HL-60/S4 treated with retinoic acid at 250 ng/mL for 4 days and 3 days (cell line): ENCODE data around the gene SRCIN1.

Experiments used
- in situ Hi-C: fragments of 300-500 bp; cut with MboI; formaldehyde crosslinking; loops from 2 replicates; pipeline ENCODE4 v1.7.0; 2022; ENCODE audit warnings: low sequenced_read_pairs

The SRCIN1 gene

GRCh38 chr17:38491346-38492066 is 114.2 kb downstream of the SRCIN1 start:
- in situ Hi-C loops: loop anchor here (5.0 to 25.0 kb wide), 2 partner anchors 154 to 176 kb away; partner anchors contain the start of gene GPR179

GRCh38 chr17:38489774-38490173 is 116.0 kb downstream of the SRCIN1 start:
- in situ Hi-C loops: loop anchor here (5.0 to 25.0 kb wide), 2 partner anchors 152 to 178 kb away; partner anchors contain the start of gene GPR179

- in situ Hi-C loops: loop anchor here (25.0 kb wide), 1 partner anchor 148 kb away; the partner anchor contains the start of gene GPR179
Observed at GRCh38 chr17:38485681-38486298, 120.0 kb downstream of the SRCIN1 start.

GRCh38 chr17:38485146-38485468 is 120.6 kb downstream of the SRCIN1 start:
- in situ Hi-C loops: loop anchor here (25.0 kb wide), 1 partner anchor 148 kb away; the partner anchor contains the start of gene GPR179

GRCh38 chr17:38484242-38485145 is 121.3 kb downstream of the SRCIN1 start:
- in situ Hi-C loops: loop anchor here (25.0 kb wide), 1 partner anchor 147 kb away; the partner anchor contains the start of gene GPR179

- in situ Hi-C loops: loop anchor here (25.0 kb wide), 1 partner anchor 145 kb away; the partner anchor contains the start of gene GPR179
Observed at GRCh38 chr17:38482700-38483043, 123.1 kb downstream of the SRCIN1 start.

- in situ Hi-C loops: loop anchor here (25.0 kb wide), 1 partner anchor 145 kb away; the partner anchor contains the start of gene GPR179
Observed at GRCh38 chr17:38482039-38482699, 123.6 kb downstream of the SRCIN1 start.
